Heart left ventricle (tissue), 13 donors: Measurements from ENCODE around the gene METTL9.

Experiments
- CTCF ChIP-seq, 12 donors: fragments of 200-600 bp; sonication (generic) in 4 of 12; IDR thresholded peaks; one replicate each; pipeline versions ENCODE4 v1.5.0 to v1.8.0; 2018 to 2022; ENCODE audit warnings: antibody characterized with exemption in 12 of 12, mild to moderate bottlenecking in 5 of 12
- POLR2A ChIP-seq, 2 donors: fragments of 450-650 bp; IDR thresholded peaks; one replicate each; pipeline ENCODE4 v1.6.1; 2017; ENCODE audit warnings: antibody characterized with exemption in 2 of 2, mild to moderate bottlenecking in 2 of 2, moderate library complexity in 2 of 2
- donor health status: ischemic (EF 13 %, LVEDD 7.1; RV severe dilation, severe dysfunction).
- donor health status: DM: no; HTN: yes; CAD: no.
- donor health status: DM: no; HTN: no; CAD: no.
- donor health status: ischemic (EF 25% LVEDD 6.9; RV normal size, moderate dysfunction).
- donor health status: ischemic (EF 25% LVEDD 5.7; RV mildly dilated, moderate dysfunction).
- donor health status: ischemic (EF 35%, LVEDD 5.7; RV mildly dilated, moderate dysfunction).
- donor health status: nonischemic (EF 11% LVEDD 7.7; RV severe dilation, severe dysfunction).
- donor health status: DM: yes; HTN: yes; CAD: no.
- donor health status: PGD.
- donor health status: ischemic (EF 29% LVEDD 5.4; RV normal size, mild dysfunction).
- donor health status: nonischemic (EF 23%, LVEDD 6.1; RV moderate dilation, normal function).

GRCh38 chr16:21603928-21604327, 4.6 kb downstream of the METTL9 start:
- TF ChIP-seq CTCF (IDR thresholded peaks at IDR 0.05): no peak
- no peak for TF ChIP-seq POLR2A (IDR thresholded peaks at IDR 0.05)
